Right atrium auricular region (tissue), 2 donors: ENCODE data around the gene ADARB2. TPM values are rescaled to one million over a fixed set of nuclear protein-coding genes. Genes with fewer than 3 reads are reported as not detected.

ENCODE experiments used
- DNase-seq: peaks from one replicate; pipeline ENCODE4 v3.0.0-alpha.2; 2019; ENCODE audit warnings: low spot score
- H3K27ac ChIP-seq, 2 donors: fragments of 200-600 bp; sonication (generic); 1 replicate in 1 of 2; 2 replicates in 1 of 2; pipeline ENCODE4 v1.5.1; 2016 to 2019
- H3K27me3 ChIP-seq, 2 donors: fragments of 200-600 bp; sonication (generic); one replicate each; pipeline versions ENCODE4 v1.5.1 to v1.6.0; 2017 to 2019
- H3K36me3 ChIP-seq: fragments of 200-600 bp; sonication (generic); one replicate; pipeline ENCODE4 v1.5.1; 2016
- H3K4me1 ChIP-seq, 2 donors: fragments of 200-600 bp; sonication (generic); one replicate each; pipeline versions ENCODE4 v1.5.1 to v1.6.0; 2017 to 2019
- H3K4me3 ChIP-seq, 2 donors: fragments of 200-600 bp; sonication (generic); 1 replicate in 1 of 2; 2 replicates in 1 of 2; pipeline ENCODE4 v1.5.1; 2017 to 2019; ENCODE audit warnings: mild to moderate bottlenecking in 1 of 2, moderate library complexity in 1 of 2
- H3K9me3 ChIP-seq, 2 donors: fragments of 200-600 bp; sonication (generic); one replicate each; pipeline ENCODE4 v1.5.1; 2019
- total RNA-seq, 2 donors: library from RNA; depleted of rRNA; stranded (reverse); fragments of >200 nt; gene quantifications; one replicate each; pipeline ENCODE4 v1.1.0, GENCODE V29; 2016
- TF ChIP-seq, protein P1 (sequence below), 2 donors: fragments of 200-600 bp; sonication (generic); IDR thresholded peaks; one replicate each; pipeline ENCODE4 v1.5.1; 2019; ENCODE audit warnings: antibody characterized with exemption in 2 of 2

The ADARB2 gene
- total RNA-seq, 2 donors from 2014 or later, result 0.33 to 0.71 TPM

DNA sequence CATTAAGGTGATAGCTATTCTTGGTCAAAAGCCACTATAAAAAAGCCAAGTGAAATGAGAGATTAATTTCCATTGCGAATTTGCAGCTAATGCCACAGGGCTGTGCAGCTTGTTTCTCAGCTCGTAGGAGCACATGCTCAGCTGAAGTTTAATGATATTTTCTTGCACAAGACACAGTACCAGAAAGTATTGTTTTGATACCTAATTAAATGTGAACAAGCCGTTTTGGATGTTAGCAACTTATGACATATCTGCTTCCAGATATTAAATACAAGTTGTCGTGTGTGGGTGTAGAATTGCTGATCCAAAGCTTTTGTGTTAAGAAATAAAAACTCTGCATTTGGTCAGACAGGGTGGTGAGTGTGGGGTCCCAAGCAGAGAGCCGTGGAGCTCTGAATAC is 47.2 kb downstream of the ADARB2 start:
- Histone ChIP-seq H3K4me1 (no peaks in the 10 kb centered on the region), H3K4me3 (no peak overlapping the region), H3K36me3 (no peaks in the 10 kb centered on the region), H3K27ac (no peak overlapping the region), H3K9me3 (no peaks in the 10 kb centered on the region), H3K27me3 (no peaks in the 10 kb centered on the region)
- no peak for DNase-seq
- TF ChIP-seq, protein P1, sequence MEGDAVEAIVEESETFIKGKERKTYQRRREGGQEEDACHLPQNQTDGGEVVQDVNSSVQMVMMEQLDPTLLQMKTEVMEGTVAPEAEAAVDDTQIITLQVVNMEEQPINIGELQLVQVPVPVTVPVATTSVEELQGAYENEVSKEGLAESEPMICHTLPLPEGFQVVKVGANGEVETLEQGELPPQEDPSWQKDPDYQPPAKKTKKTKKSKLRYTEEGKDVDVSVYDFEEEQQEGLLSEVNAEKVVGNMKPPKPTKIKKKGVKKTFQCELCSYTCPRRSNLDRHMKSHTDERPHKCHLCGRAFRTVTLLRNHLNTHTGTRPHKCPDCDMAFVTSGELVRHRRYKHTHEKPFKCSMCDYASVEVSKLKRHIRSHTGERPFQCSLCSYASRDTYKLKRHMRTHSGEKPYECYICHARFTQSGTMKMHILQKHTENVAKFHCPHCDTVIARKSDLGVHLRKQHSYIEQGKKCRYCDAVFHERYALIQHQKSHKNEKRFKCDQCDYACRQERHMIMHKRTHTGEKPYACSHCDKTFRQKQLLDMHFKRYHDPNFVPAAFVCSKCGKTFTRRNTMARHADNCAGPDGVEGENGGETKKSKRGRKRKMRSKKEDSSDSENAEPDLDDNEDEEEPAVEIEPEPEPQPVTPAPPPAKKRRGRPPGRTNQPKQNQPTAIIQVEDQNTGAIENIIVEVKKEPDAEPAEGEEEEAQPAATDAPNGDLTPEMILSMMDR (IDR thresholded peaks at IDR 0.05), result no peak

DNA sequence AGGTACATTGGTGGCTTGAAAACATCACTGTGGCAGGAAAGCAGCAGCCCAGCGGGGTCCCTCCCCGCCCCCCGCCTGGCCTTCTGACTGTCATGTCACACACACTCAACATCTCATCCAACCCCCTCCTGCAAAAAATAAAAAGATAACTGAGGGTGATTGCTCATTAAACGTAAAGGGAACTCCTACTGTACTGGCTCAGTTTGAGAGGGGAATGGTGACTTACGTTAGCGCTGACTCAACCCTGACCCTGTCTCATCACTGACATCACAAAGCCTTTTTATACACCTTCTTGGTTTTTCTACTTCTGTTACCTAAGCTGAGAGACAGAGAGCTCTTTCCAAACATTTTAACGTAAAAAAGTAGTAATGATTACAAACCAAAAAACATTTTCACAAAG is 48.8 kb downstream of the ADARB2 start:
- no peak for DNase-seq
- Histone ChIP-seq H3K4me3 (no peak overlapping the region), H3K27ac (no peak overlapping the region), H3K9me3 (no peaks in the 10 kb centered on the region), H3K27me3 (no peaks in the 10 kb centered on the region), H3K36me3 (no peaks in the 10 kb centered on the region), H3K4me1 (no peaks in the 10 kb centered on the region)
- TF ChIP-seq, protein P1 (IDR thresholded peaks at IDR 0.05), result no peak

DNA sequence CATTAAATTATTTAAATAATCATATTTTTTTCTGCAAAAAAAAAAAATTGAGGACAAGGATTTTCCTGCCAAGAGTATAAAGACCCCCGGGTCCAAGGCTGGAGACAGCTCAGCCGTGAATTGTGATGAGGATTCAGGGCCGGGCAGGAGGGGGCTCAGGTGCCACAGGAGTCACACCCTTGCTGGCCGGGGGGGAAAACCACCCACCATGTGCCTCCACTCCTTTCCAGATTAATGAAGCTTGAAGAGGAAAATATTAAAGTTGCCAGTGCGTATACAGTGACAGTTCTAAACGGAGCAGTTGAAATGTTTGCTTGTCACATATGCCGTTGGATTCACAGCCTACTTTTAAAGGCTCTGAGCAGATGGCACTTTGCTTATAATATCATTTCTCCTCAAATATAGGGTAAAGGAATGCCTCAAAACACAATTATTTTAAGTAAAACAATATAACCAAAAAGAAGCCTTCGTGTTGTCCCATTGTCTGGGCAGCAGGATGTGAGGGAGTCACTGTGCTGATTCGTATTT is 49.6 kb downstream of the ADARB2 start:
- H3K4me3 ChIP-seq, result no peak overlapping the region
- no peaks in the 10 kb centered on the region for H3K4me1 ChIP-seq
- no peaks in the 10 kb centered on the region for H3K36me3 ChIP-seq
- no peak for DNase-seq
- TF ChIP-seq, protein P1 (IDR thresholded peaks at IDR 0.05), result no peak
- no peak overlapping the region for H3K27ac ChIP-seq
- H3K27me3 ChIP-seq, result no peaks in the 10 kb centered on the region
- no peaks in the 10 kb centered on the region for H3K9me3 ChIP-seq

DNA sequence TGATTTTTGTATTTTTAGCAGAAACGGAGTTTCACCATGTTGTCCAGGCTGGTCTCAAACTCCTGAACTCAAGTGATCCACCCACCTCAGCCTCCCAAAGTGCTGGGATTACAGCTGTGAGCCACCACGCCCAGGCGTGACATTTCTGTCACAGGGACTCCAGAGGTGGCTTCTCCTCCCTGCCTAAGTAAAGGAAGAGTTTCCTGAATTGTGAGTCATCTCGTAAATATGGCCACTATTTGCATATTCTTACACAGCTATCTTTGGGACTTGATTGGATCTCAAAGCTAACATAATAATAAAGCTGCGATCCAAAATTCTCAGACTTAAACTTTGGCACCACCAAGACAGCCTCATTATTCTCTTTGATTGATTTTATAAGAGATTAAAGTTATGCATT is 50.1 kb downstream of the ADARB2 start:
- TF ChIP-seq, protein P1 (IDR thresholded peaks at IDR 0.05), result no peak
- no peak overlapping the region for H3K27ac ChIP-seq
- no peaks in the 10 kb centered on the region for H3K27me3 ChIP-seq
- no peaks in the 10 kb centered on the region for H3K9me3 ChIP-seq
- DNase-seq, result no peak
- H3K36me3 ChIP-seq, result no peaks in the 10 kb centered on the region
- H3K4me3 ChIP-seq, result no peak overlapping the region
- no peaks in the 10 kb centered on the region for H3K4me1 ChIP-seq

DNA sequence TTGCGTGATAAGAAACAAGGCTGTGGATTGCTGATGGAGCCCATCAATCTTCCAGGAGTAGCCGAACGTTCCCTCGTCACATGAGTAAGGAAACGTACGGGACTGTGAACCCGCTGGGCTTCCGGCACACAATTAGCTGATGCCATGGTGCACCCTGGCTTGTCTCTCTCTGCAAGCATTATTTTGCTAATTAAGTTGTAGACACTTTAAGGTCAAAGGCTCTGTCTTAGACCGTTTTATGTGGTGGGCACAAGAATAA is 50.9 kb downstream of the ADARB2 start:
- TF ChIP-seq, protein P1 (IDR thresholded peaks at IDR 0.05), result no peak
- Histone ChIP-seq H3K27ac (no peak overlapping the region), H3K4me3 (no peak overlapping the region), H3K27me3 (no peaks in the 10 kb centered on the region), H3K9me3 (no peaks in the 10 kb centered on the region), H3K36me3 (no peaks in the 10 kb centered on the region), H3K4me1 (no peaks in the 10 kb centered on the region)
- no peak for DNase-seq

DNA sequence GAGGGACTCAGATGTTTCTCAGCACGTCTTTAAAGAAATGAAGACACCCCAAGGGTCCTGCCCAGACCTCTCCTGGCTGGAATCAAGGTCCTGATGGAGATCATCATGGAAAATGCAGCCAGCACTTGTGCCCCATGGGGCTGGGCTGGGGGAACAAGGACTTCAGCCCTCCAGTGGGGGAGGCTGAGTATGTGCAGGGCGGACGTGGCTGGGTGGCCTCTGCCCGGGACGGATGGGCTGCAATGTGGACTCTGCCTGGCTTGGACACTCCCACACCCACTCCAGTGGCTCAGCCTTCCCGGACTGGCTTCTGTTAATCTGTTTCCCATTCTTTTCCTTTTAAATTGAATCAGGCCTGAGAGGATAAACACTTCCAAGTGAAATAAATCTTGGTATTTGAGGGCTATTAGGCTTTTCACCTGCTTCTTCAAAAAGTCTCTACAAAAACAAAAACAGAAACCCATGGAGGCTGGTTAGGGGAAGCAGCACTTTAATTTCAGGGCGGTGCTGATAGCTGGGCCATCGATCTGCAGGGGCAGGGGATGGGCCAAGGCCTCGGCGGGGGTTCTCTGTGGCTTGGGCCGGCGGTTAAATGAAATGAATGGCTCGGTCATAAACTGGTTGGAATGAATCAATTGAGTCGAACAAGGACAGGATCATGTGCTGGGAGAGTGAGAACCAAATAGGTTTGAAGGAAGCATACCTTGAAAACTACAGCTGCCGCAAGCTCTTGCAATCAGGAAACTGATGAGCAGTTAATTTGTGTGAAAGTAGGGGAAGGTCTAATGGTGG is 51.4 kb downstream of the ADARB2 start:
- TF ChIP-seq, protein P1 (IDR thresholded peaks at IDR 0.05), result no peak
- H3K27ac ChIP-seq, result no peak overlapping the region

More for the DNA sequence above, 51.4 kb downstream of the ADARB2 start:
- DNase-seq, result no peak
- Histone ChIP-seq H3K27me3 (no peaks in the 10 kb centered on the region), H3K4me1 (no peaks in the 10 kb centered on the region), H3K9me3 (no peaks in the 10 kb centered on the region), H3K4me3 (no peak overlapping the region), H3K36me3 (no peaks in the 10 kb centered on the region)
